Measurements from ENCODE around the gene GORAB.

DNA sequence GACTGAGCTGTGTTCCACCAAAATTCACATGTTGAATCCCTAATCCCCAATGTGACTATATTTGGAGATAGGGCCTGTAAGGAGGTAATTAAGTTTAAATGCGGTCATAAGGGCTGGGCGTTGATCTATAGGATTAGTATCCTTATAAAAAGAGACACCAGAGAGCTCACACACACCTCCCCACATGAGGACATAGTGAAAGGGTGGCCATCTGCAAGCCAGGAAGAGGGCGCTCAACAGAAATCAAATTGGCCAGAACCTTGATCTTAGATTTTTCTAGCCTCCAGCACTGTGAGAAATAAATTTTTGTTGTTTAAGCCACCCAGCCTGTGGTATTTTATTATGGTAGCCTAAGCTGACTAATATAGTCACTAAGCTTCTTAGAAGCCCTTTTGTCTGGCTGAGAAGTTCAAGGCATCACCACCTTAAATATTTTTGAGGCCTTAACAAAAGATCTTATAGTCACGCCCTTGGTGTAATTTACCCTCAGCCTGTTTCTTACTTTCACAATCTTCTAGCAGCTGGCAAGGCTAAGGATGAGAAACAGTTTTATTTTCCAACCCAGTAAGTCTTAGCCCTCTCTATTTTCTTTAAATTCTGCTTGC, 28.8 kb downstream of the GORAB start:
- TF ChIP-seq, protein P1, sequence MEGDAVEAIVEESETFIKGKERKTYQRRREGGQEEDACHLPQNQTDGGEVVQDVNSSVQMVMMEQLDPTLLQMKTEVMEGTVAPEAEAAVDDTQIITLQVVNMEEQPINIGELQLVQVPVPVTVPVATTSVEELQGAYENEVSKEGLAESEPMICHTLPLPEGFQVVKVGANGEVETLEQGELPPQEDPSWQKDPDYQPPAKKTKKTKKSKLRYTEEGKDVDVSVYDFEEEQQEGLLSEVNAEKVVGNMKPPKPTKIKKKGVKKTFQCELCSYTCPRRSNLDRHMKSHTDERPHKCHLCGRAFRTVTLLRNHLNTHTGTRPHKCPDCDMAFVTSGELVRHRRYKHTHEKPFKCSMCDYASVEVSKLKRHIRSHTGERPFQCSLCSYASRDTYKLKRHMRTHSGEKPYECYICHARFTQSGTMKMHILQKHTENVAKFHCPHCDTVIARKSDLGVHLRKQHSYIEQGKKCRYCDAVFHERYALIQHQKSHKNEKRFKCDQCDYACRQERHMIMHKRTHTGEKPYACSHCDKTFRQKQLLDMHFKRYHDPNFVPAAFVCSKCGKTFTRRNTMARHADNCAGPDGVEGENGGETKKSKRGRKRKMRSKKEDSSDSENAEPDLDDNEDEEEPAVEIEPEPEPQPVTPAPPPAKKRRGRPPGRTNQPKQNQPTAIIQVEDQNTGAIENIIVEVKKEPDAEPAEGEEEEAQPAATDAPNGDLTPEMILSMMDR (IDR thresholded peaks at IDR 0.05; ENCODE audit: low read depth, low read length, poor library complexity, severe bottlenecking) = no peak
- TF ChIP-seq EZH2phosphoT487 (IDR thresholded peaks at IDR 0.05; ENCODE audit: borderline replicate concordance, low read length) = no peak
